G401 (cell line): ENCODE results near the gene DYRK1A. TPM values are rescaled to one million over a fixed set of nuclear protein-coding genes. Genes with fewer than 3 reads are reported as not detected.

Source experiments
- DNase-seq: peaks from one replicate; pipeline ENCODE4 v3.0.0-alpha.2; 2015; ENCODE audit warnings: low spot score
- in situ Hi-C: cut with HindIII; loops from 2 replicates; pipeline ENCODE4 v1.10.0; 2016; ENCODE audit warnings: low sequenced_read_pairs, mixed read lengths
- total RNA-seq: library from RNA; depleted of rRNA; stranded (reverse); fragments of >200 nt; shearing (Covaris generic); gene quantifications from 2 replicates; pipeline ENCODE4 v1.2.3, GENCODE V29; 2014

Gene DYRK1A
- total RNA-seq, 1 experiment from 2014 or later: 51.4 TPM

DNA sequence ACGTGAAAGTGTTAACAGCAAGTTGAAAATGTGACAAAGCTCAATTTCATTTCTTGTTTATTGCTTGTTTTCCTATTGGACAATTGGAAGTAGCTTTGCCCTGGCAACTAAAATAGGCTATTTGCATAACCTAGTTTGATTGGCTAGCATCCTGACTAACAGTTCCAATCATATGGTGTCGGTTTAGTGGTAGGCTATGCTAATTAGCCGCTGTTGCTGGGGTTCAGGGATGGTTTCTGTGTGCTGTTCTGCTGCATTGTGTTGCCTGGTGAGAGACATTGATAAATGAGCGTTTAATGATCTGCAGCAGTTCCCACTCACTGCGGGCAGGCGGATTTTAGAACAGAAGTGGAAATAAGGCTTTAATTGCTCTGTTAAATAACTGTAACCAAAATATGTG, 68.5 kb downstream of the DYRK1A start:
- peak; percentile 99 for DNase-seq
- in situ Hi-C loops: no loop called here

DNA sequence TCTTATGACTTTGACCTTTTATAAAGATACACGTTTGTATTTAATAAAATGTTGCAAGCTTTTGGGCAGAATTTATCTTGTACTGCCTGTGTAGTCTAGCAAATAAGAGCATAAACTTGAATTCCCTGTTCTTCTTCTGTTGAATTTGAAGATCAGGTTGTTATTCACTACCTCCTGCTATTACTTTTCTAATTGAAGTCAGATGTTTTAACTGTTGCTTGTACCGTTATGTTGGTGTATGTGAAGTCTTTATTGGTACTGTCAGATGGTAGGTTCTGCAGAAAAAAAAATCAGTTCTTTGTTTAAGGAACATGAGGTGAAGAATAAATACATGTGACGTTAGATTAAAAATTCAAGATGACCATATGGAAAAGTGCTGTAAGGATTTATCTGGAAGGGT, 69.1 kb downstream of the DYRK1A start:
- in situ Hi-C loops: no loop called here
- DNase-seq: no peak

DNA sequence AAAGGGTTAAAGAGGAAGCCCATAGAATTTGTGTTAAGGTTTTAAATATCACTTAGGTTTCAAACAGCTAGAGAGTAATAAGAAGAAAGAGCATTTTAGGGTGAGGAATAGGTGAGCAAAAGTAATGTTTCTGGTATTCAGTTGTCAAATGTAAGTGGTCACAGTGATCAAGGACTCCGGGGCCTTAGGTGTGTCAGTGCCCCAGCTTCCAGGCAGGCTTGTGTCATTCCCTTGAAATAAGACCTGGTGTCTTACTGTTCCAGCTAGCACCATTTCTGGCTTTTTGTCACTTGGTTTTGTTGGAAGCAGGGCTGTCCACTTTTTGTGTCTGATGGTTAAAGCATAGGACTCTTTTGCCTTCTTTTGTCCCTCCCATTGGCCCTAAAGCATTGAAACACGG, 69.6 kb downstream of the DYRK1A start:
- in situ Hi-C loops: no loop called here
- DNase-seq: peak; percentile 54

GRCh38 chr21:37437376-37438080, 71.0 kb downstream of the DYRK1A start:
- in situ Hi-C loops: no loop called here
- DNase-seq: no peak

GRCh38 chr21:37443683-37444082, 77.1 kb downstream of the DYRK1A start:
- in situ Hi-C loops: no loop called here

DNA sequence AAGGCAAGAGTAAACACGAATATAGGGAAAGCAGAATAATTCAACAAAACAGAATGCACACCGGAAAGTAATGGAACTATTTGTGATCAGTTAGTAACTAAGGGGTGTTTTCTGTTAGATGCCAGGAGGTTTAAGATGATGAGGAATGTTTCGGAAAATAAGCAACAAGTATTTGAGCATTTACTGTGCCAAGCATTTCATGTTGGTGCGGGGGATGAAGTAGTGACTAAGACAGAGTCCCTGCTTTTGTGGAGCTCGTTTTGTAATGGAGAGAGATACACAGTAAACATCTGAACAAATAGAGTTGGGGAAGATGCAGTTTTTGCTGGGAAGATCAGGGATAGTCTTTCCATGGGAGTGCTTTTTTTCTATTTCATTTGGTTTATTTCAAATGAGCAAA, 78.7 kb downstream of the DYRK1A start:
- in situ Hi-C loops: no loop called here
- DNase-seq: no peak

More at GRCh38 chr21:37443683-37444082, 77.1 kb downstream of the DYRK1A start:
- DNase-seq: no peak

DNA sequence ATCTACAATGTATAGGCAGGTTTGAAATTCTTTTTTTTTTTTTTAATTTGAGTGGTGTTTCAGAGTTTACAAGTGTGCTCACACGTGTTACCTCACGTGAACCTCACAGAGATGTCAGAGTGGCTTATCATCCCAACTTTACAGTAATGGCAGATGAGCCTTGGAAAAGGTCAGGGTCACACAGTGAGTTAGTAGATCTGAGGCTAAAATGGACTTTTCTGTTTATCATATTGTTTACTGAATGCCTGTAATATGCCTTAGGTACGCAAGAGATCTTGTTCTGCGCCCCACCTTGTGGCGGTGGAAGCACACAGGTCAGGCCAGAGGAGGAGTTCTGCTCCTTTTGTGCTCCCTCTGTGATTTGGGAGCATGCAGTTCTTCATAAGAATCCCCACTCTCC, 80.0 kb downstream of the DYRK1A start:
- in situ Hi-C loops: no loop called here
- DNase-seq: no peak

GRCh38 chr21:37447288-37447936, 80.8 kb downstream of the DYRK1A start:
- no peak for DNase-seq
- in situ Hi-C loops: no loop called here

- no peak for DNase-seq
- in situ Hi-C loops: no loop called here
Observed at GRCh38 chr21:37449302-37449937, 82.8 kb downstream of the DYRK1A start.

GRCh38 chr21:37450445-37450941, 83.9 kb downstream of the DYRK1A start:
- DNase-seq: no peak
- in situ Hi-C loops: no loop called here

- no peak for DNase-seq
- in situ Hi-C loops: no loop called here
Observed at GRCh38 chr21:37451446-37451845, 84.9 kb downstream of the DYRK1A start.

GRCh38 chr21:37452227-37452626, 85.7 kb downstream of the DYRK1A start:
- peak; percentile 73 for DNase-seq
- in situ Hi-C loops: no loop called here

- no peak for DNase-seq
- in situ Hi-C loops: no loop called here
Observed at GRCh38 chr21:37453350-37453749, 86.8 kb downstream of the DYRK1A start.

GRCh38 chr21:37454869-37455503, 88.4 kb downstream of the DYRK1A start:
- in situ Hi-C loops: no loop called here

GRCh38 chr21:37455504-37455911, 88.9 kb downstream of the DYRK1A start:
- in situ Hi-C loops: no loop called here
- no peak for DNase-seq

More at GRCh38 chr21:37454869-37455503, 88.4 kb downstream of the DYRK1A start:
- no peak for DNase-seq

DNA sequence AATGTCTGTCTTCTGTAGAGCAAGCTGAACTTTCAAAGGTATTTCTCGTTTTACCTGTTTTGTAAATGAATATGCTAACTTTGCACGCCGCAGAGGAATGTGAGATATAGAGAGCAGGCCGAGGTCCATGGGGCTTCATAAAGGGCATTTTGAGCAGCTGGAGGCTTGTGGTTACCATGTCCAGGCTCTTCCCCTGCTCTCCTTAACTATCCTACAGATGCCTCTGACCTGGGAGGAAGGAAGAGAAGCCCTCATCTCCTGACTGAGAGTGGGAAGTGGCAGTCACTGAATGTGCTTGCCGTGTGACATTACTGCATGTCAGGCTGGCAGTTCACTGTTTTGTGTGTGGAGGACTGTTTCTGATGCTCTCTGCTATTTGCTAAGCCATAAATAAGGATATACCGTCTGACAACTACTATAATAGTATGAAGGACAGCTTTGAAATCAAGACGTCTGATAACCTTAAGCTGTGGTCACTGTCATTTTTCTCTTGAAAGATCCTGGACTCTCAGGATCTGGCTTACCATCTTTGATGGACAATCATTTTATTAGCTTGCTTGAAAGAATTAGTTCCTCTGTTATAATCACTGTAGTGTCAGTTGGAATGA, 92.2 kb downstream of the DYRK1A start:
- no peak for DNase-seq
- in situ Hi-C loops: no loop called here

GRCh38 chr21:37459575-37459974, 93.0 kb downstream of the DYRK1A start:
- in situ Hi-C loops: no loop called here
- no peak for DNase-seq

DNA sequence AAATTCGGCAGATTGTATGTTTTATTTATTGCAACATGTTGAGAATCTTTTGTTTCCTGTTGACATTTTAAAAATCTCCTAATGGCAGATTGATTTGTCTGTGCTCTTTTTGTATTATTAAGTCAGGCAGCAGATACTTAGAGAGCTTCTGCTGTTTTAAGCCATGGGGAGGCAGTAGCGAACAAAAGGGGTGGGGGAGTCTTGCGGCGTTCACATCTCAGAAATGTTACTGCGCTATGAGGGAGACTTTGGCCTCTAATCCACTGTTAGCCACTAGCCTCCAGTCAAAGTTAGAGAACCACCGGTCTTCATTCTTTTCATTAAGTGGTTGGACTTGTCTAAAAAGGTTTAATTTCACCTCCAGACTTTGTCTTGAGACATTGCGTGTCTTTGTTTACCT, 93.6 kb downstream of the DYRK1A start:
- DNase-seq: no peak
- in situ Hi-C loops: no loop called here

DNA sequence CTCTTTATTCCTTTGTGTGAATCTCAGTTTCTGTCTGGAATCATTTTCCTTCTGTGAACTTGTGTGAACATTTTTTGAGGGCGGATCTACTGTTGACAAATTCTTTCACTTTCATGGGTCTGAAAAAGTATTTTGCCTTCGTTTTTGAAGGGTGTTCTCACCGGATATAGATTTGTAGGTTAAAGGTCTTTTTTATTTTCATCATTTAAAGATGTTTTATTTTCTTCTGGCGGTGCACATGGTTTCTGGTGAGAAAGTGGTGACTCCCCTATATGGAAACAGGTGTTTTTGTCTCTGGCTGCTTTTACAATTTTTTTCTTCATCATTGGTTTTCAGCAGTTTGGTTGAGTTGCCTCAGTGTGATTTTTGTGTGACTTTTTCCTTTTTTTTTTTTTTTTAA, 94.9 kb downstream of the DYRK1A start:
- no peak for DNase-seq
- in situ Hi-C loops: no loop called here
